ENCODE measurements around the gene SOHLH2. TPM values are rescaled to one million over a fixed set of nuclear protein-coding genes. Genes with fewer than 3 reads are reported as not detected.

Gene SOHLH2
- total RNA-seq, 2 experiments from 2014 or later = not detected

DNA sequence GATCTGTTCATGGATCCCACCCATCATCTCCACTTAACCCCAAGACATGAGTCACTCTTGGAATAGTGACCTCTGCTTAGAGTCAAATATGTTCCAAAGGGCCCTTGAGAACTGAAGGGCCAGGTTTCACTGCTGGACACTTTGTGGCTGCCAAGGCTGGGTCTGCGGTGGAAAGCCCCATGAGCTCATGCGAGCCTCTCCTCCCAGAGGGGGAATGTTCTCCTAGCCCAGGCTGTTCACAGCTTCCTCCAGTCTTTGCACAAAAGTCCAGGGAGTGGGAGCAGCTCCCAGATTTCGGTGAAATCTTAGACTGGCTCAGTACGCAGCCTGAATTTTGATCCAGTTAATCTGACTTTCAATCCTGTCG is 82.4 kb downstream of the SOHLH2 start:
- ChIA-PET CTCF (no interaction called here), POLR2A (no interaction called here)
- Mint-ChIP-seq H3K4me1 (ENCODE audit: low read depth) (no peaks in the 10 kb centered on the region), H3K27me3 (peaks cover 23% of the 10 kb centered on the region), H3K9me3 (peaks cover 2% of the 10 kb centered on the region), H3K36me3 (ENCODE audit: low read depth) (no peaks in the 10 kb centered on the region), H3K4me3 (no peak overlapping the region), H3K27ac (no peak overlapping the region)
- intact Hi-C loops (cut with micrococcal nuclease) = no loop called here
- TF ChIP-seq CTCF (IDR thresholded peaks at IDR 0.05) = no peak
- ATAC-seq (no peak), DNase-seq (no peak)

GRCh38 chr13:36131222-36131930 is 83.0 kb downstream of the SOHLH2 start, which contains the start of gene DCLK1:
TSS of gene DCLK1 (minus strand) at chr13:36131382.
- Mint-ChIP-seq H3K4me3 (no peak within 1 kb of the TSS), H3K27ac (no peak within 1 kb of the TSS), H3K4me1 (ENCODE audit: low read depth) (no peaks in the 10 kb centered on the region), H3K9me3 (peaks cover 2% of the 10 kb centered on the region), H3K36me3 (ENCODE audit: low read depth) (no peaks in the 10 kb centered on the region), H3K27me3 (peaks cover 23% of the 10 kb centered on the region)
- intact Hi-C loops (cut with micrococcal nuclease) = no loop called here
- TF ChIP-seq CTCF (IDR thresholded peaks at IDR 0.05) = no peak
- ChIA-PET CTCF (no interaction called here), POLR2A (no interaction called here)
- no peak for ATAC-seq
- DNase-seq = no peak

DNA sequence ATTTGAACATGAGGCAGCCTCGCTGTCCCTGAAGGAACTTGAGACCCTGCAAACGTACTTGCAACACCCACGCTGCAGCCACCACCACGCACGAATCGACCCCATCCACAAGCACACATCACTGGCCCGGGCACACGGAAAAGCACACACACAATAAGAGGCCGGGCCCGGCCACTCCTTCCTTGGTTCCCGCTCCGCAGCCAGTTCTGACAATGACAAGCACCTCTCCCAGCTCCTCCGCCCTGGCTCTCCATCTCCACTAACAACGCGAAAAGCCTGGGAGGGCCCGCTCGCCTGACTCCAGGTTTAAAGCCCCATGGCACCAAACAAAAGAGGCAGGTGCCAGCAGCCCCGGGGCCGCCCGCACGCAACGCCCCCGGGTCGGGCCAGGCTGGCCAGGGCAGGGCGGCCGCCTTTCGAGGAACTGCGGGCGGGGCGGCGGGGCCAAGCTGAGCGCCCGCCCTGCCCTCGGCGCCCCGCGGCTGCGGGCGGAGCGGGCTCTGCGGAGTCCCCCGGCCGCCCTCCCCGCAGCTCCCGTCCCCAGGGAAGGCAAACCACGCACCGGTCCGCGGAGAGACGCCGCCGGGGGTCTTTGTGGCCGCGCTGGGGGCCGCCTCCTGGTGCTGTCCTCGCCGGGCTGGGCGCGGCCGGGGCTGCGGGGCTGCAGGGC is 83.7 kb downstream of the SOHLH2 start:
- ATAC-seq = no peak
- peaks cover 23% of the 10 kb centered on the region for H3K27me3 Mint-ChIP-seq
- POLR2A ChIA-PET = no interaction called here
- H3K27ac Mint-ChIP-seq = no peak overlapping the region
- no peak for TF ChIP-seq CTCF (IDR thresholded peaks at IDR 0.05)
- H3K4me1 Mint-ChIP-seq (ENCODE audit: low read depth) = no peaks in the 10 kb centered on the region
- no peak for DNase-seq
- no peaks in the 10 kb centered on the region for H3K36me3 Mint-ChIP-seq (ENCODE audit: low read depth)
- intact Hi-C loops (cut with micrococcal nuclease) = no loop called here
- CTCF ChIA-PET = no interaction called here
- H3K4me3 Mint-ChIP-seq = no peak overlapping the region
- H3K9me3 Mint-ChIP-seq = peaks cover 2% of the 10 kb centered on the region

- DNase-seq (no peak), ATAC-seq (no peak)
- no peaks in the 10 kb centered on the region for H3K36me3 Mint-ChIP-seq (ENCODE audit: low read depth)
- TF ChIP-seq CTCF (IDR thresholded peaks at IDR 0.05) = no peak
- POLR2A ChIA-PET = no interaction called here
- H3K4me3 Mint-ChIP-seq = no peak overlapping the region
- no peak overlapping the region for H3K27ac Mint-ChIP-seq
- H3K4me1 Mint-ChIP-seq (ENCODE audit: low read depth) = no peaks in the 10 kb centered on the region
- peaks cover 23% of the 10 kb centered on the region for H3K27me3 Mint-ChIP-seq
- peaks cover 2% of the 10 kb centered on the region for H3K9me3 Mint-ChIP-seq
- CTCF ChIA-PET = no interaction called here
- intact Hi-C loops (cut with micrococcal nuclease) = no loop called here
These were observed 84.2 kb downstream of the SOHLH2 start for GRCh38 chr13:36130193-36130551.

DNA sequence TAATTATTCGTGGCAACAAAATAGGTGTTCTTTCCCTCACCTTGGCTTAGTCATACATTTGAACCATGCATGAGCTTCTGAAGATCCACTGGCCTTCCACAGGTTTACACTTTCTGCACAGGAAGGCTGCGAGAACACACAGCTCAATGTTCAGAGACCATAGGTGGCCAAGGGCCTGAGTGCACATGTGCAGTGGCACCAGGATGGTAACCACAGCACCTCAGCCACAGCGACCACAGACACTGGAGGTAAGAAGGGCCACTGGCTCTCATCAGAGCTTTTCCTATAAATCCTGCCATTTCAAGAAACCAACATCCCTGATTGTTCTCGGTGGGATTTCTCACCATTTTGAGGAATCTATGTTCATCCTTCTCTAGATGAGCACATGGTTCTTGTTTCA is 84.8 kb downstream of the SOHLH2 start:
- DNase-seq (no peak), ATAC-seq (no peak)
- intact Hi-C loops (cut with micrococcal nuclease) = no loop called here
- H3K27ac Mint-ChIP-seq = no peak overlapping the region
- peaks cover 2% of the 10 kb centered on the region for H3K9me3 Mint-ChIP-seq
- H3K4me1 Mint-ChIP-seq (ENCODE audit: low read depth) = no peaks in the 10 kb centered on the region
- H3K36me3 Mint-ChIP-seq (ENCODE audit: low read depth) = no peaks in the 10 kb centered on the region
- ChIA-PET CTCF (no interaction called here), POLR2A (no interaction called here)
- no peak for TF ChIP-seq CTCF (IDR thresholded peaks at IDR 0.05)
- peaks cover 23% of the 10 kb centered on the region for H3K27me3 Mint-ChIP-seq
- H3K4me3 Mint-ChIP-seq = no peak overlapping the region
